Activated CD4-positive, alpha-beta T cell treated with anti-CD3 and anti-CD28 coated beads, Interleukin-2, amount 50 U/mL, for 16 hours (primary cell): Measurements from ENCODE around the gene FZR1.

Experiments used
- DNase-seq: peaks from one replicate; pipeline ENCODE4 v3.0.0-alpha.2; 2020

Gene FZR1

GRCh38 chr19:3505598-3506383, at the start of gene FZR1:
Gene FZR1 (plus strand): TSS chr19:3506311. CDS start chr19:3522990, 16,679 bp downstream.
- peak; percentile 100 for DNase-seq

- no peak for DNase-seq
These were observed 49.1 kb upstream of the FZR1 start for GRCh38 chr19:3456925-3457527.

- DNase-seq: no peak
These were observed 48.4 kb upstream of the FZR1 start for GRCh38 chr19:3457528-3458228.

GRCh38 chr19:3458229-3459088, 47.7 kb upstream of the FZR1 start:
- DNase-seq: no peak

GRCh38 chr19:3459089-3459881, 46.8 kb upstream of the FZR1 start:
- DNase-seq: peak; percentile 11

- DNase-seq: no peak
These were observed 46.0 kb upstream of the FZR1 start for GRCh38 chr19:3459965-3460582.

GRCh38 chr19:3462991-3463713, 43.0 kb upstream of the FZR1 start:
- DNase-seq: no peak

GRCh38 chr19:3463714-3464586, 42.2 kb upstream of the FZR1 start:
- no peak for DNase-seq

GRCh38 chr19:3464587-3465235, 41.4 kb upstream of the FZR1 start:
- no peak for DNase-seq

- no peak for DNase-seq
These were observed 40.6 kb upstream of the FZR1 start for GRCh38 chr19:3465552-3465951.

GRCh38 chr19:3466635-3467034, 39.5 kb upstream of the FZR1 start:
- no peak for DNase-seq

- no peak for DNase-seq
These were observed 38.5 kb upstream of the FZR1 start for GRCh38 chr19:3467437-3468198.

- DNase-seq: no peak
These were observed 37.9 kb upstream of the FZR1 start for GRCh38 chr19:3468211-3468610.

- no peak for DNase-seq
These were observed 36.2 kb upstream of the FZR1 start for GRCh38 chr19:3469638-3470499.

GRCh38 chr19:3470500-3471128, 35.5 kb upstream of the FZR1 start:
- DNase-seq: no peak

GRCh38 chr19:3471954-3472655, 34.0 kb upstream of the FZR1 start:
- peak; percentile 27 for DNase-seq
